ENCODE results near the gene SFXN3. TPM values are rescaled to one million over a fixed set of nuclear protein-coding genes. Genes with fewer than 3 reads are reported as not detected.

Gene SFXN3
- total and polyA plus RNA-seq, 10 of the 15 experiments (the other 5 are each of a cell fraction or from before 2014, with no cell fraction given), result 0.05 to 11.3 (median 1.2) TPM

DNA sequence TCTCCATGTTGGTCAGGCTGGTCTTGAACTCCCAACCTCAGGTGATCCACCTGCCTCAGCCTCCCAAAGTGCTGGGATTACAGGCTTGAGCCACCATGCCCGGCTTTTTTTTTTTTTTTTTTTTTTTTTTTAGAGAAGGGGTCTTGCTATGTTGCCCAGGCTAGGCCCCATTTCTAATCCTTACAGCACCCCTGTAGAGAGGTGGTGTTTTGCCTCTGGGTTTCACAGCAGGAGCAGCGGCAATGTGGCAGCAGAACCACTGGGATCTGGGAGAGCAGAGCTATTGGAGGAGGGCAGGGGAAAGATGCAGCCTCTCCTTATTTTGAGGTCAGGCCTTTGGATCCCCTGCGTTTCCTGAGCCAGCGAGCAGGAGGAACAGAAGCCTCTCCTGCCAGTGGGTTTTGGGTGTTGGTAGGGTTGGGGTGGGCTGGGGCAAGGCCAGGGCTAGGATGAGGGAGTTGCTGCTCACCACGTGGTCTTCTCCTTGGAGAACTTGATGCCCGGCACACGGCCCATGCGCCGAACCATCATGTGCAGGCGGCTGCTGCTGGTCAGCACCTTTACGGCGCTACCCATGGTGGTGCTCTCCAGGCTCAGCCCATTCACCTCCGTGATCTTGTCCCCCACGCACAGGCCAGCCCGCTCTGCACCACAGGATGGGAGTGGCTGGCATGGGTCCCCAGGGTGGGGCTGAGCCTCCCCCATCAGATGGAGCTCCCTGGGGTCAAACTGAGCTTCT lies 7.9 kb upstream of the SFXN3 start (continued):
- TF ChIP-seq, protein P1, sequence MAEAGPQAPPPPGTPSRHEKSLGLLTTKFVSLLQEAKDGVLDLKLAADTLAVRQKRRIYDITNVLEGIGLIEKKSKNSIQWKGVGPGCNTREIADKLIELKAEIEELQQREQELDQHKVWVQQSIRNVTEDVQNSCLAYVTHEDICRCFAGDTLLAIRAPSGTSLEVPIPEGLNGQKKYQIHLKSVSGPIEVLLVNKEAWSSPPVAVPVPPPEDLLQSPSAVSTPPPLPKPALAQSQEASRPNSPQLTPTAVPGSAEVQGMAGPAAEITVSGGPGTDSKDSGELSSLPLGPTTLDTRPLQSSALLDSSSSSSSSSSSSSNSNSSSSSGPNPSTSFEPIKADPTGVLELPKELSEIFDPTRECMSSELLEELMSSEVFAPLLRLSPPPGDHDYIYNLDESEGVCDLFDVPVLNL (IDR thresholded peaks at IDR 0.05; ENCODE audit: low read depth, low read length), result no peak
- TF ChIP-seq, protein P2, sequence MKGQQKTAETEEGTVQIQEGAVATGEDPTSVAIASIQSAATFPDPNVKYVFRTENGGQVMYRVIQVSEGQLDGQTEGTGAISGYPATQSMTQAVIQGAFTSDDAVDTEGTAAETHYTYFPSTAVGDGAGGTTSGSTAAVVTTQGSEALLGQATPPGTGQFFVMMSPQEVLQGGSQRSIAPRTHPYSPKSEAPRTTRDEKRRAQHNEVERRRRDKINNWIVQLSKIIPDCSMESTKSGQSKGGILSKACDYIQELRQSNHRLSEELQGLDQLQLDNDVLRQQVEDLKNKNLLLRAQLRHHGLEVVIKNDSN (IDR thresholded peaks at IDR 0.05; ENCODE audit: borderline replicate concordance, extremely low read length, insufficient read depth, low read depth, low read length), result no peak
- TF ChIP-seq RAD21 (IDR thresholded peaks at IDR 0.05; ENCODE audit: insufficient read depth, low read depth, low read length) (no peak), EED (IDR thresholded peaks at IDR 0.05; ENCODE audit: low read depth) (no peak)

DNA sequence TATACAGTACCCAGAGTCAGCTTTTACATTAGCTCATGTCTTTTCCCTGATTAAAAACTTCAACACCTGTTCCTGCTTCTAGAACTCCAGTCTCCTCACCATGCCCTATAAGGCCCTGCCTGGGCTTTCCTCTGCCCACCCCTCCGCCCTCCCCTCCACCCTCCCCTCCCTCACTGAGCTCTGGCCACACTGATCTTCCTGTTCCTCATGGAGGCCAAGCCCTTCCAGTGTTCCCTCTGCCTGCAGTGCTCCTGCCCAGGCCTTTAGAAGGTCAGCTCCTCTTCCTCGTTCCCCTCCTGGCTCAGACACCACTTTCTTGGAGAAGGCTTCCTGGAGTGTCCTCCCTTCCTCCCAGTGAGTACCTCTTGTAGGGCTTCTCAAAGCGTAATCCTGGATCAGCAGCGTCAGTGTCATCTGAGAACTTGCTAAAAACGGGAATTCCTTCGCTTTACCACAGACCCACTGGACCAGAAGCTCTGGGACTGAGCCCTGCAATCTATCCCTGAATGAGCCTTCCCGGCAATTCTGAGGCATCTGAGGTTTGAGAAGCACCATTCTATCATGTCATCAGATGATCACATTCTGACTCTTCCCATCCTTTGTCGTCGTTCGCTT lies 3.8 kb upstream of the SFXN3 start:
- RAD21 ChIA-PET (ENCODE audit: unreplicated experiment), result interaction anchor here (0.6 kb wide), 1 partner anchor 440 kb away, joined by 4 read pairs; no protein-coding TSS in a partner anchor
- Histone ChIP-seq H3K27ac (ENCODE audit: control insufficient read depth, insufficient read depth) (no peak overlapping the region), H3K9me3 (replicated peaks; ENCODE audit: control insufficient read depth, insufficient read depth, low read length) (no peaks in the 10 kb centered on the region), H4K20me1 (ENCODE audit: control insufficient read depth, insufficient read depth) (no peaks in the 10 kb centered on the region), H3K79me2 (ENCODE audit: control insufficient read depth, insufficient read depth, low read length) (no peaks in the 10 kb centered on the region), H3K27me3 (replicated peaks in 1 of 2; ENCODE audit: control insufficient read depth in 2 of 2, insufficient read depth in 2 of 2, low read length in 1 of 2) (peaks cover 5 to 9% of the 10 kb centered on the region in 2 experiments), H3K4me2 (ENCODE audit: control insufficient read depth, insufficient read depth) (no peak overlapping the region), H3K9ac (ENCODE audit: control insufficient read depth, insufficient read depth, low read length) (no peak overlapping the region), H3K4me3 (no peak overlapping the region), H3K4me1 (ENCODE audit: control insufficient read depth, insufficient read depth, low read length) (peaks cover 13% of the 10 kb centered on the region), H3K36me3 (ENCODE audit: control insufficient read depth in 2 of 2, insufficient read depth in 2 of 2, low read length in 1 of 2) (no peaks in the 10 kb centered on the region), H2AFZ (ENCODE audit: control insufficient read depth, low read depth, low read length) (no peak overlapping the region)
- 42% methylated on average over 9 of the region's 10 CpGs for WGBS (ENCODE audit: insufficient coverage, insufficient replicate concordance, low lambda C conversion rate, missing lambda C conversion rate)
- in situ Hi-C loops (cut with MboI), result no loop called here
- BruUV-seq (replicated peaks), result no TSS peak
- intact Hi-C loops (cut with micrococcal nuclease; ENCODE audit: unreplicated experiment), result no loop called here
- DNase-seq (ENCODE audit: low read depth, low spot score), result no peak
- CTCF ChIA-PET, result interaction anchor here (3.6 to 6.5 kb wide), 2 partner anchors 10 to 15 kb away, joined by 17 to 86 read pairs; no protein-coding TSS in a partner anchor
- SMC1A ChIA-PET (ENCODE audit: uncharacterized antibody, unreplicated experiment), result no interaction called here
- no peak for ATAC-seq
- POLR2A ChIA-PET, result interaction anchor here (0.5 kb wide), 1 partner anchor 117 kb away, joined by 6 read pairs; no protein-coding TSS in a partner anchor
- no peak for FAIRE-seq
- no peak for TF ChIP-seq POU2F2 (IDR thresholded peaks at IDR 0.05; ENCODE audit: borderline replicate concordance, low read depth, low read length)
- no peak for TF ChIP-seq SRF (IDR thresholded peaks at IDR 0.05; ENCODE audit: low read depth in 2 of 2, low read length in 2 of 2)
- TF ChIP-seq, protein P3, sequence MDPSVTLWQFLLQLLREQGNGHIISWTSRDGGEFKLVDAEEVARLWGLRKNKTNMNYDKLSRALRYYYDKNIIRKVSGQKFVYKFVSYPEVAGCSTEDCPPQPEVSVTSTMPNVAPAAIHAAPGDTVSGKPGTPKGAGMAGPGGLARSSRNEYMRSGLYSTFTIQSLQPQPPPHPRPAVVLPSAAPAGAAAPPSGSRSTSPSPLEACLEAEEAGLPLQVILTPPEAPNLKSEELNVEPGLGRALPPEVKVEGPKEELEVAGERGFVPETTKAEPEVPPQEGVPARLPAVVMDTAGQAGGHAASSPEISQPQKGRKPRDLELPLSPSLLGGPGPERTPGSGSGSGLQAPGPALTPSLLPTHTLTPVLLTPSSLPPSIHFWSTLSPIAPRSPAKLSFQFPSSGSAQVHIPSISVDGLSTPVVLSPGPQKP (IDR thresholded peaks at IDR 0.05; ENCODE audit: low read depth, low read length), result no peak
- TF ChIP-seq ESRRA (IDR thresholded peaks at IDR 0.05; ENCODE audit: low read length), result no peak
- no peak for TF ChIP-seq SUPT20H (IDR thresholded peaks at IDR 0.05; ENCODE audit: borderline replicate concordance, control insufficient read depth, low read depth, low read length)
- no peak for TF ChIP-seq BRCA1 (IDR thresholded peaks at IDR 0.05; ENCODE audit: low read depth, low read length)
- TF ChIP-seq IKZF1 (conservative IDR thresholded peaks at IDR 0.05), result no peak
- TF ChIP-seq ETV6 (conservative IDR thresholded peaks at IDR 0.05 in 1 of 2, IDR thresholded peaks at IDR 0.05 in 1 of 2; ENCODE audit: borderline replicate concordance in 1 of 2, low read depth in 1 of 2), result no peak
- TF ChIP-seq, protein P4, sequence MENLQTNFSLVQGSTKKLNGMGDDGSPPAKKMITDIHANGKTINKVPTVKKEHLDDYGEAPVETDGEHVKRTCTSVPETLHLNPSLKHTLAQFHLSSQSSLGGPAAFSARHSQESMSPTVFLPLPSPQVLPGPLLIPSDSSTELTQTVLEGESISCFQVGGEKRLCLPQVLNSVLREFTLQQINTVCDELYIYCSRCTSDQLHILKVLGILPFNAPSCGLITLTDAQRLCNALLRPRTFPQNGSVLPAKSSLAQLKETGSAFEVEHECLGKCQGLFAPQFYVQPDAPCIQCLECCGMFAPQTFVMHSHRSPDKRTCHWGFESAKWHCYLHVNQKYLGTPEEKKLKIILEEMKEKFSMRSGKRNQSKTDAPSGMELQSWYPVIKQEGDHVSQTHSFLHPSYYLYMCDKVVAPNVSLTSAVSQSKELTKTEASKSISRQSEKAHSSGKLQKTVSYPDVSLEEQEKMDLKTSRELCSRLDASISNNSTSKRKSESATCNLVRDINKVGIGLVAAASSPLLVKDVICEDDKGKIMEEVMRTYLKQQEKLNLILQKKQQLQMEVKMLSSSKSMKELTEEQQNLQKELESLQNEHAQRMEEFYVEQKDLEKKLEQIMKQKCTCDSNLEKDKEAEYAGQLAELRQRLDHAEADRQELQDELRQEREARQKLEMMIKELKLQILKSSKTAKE (IDR thresholded peaks at IDR 0.05; ENCODE audit: low read depth, poor library complexity, severe bottlenecking), result no peak
- no peak for TF ChIP-seq BHLHE40 (IDR thresholded peaks at IDR 0.05; ENCODE audit: borderline replicate concordance in 1 of 2, low read depth in 2 of 2, low read length in 1 of 2)
- no peak for TF ChIP-seq IKZF2 (IDR thresholded peaks at IDR 0.05)
